ENCODE measurements around the gene ZNF324B.

GRCh38 chr19:58429745-58430144, 21.7 kb upstream of the ZNF324B start:
- TF ChIP-seq, protein P1, sequence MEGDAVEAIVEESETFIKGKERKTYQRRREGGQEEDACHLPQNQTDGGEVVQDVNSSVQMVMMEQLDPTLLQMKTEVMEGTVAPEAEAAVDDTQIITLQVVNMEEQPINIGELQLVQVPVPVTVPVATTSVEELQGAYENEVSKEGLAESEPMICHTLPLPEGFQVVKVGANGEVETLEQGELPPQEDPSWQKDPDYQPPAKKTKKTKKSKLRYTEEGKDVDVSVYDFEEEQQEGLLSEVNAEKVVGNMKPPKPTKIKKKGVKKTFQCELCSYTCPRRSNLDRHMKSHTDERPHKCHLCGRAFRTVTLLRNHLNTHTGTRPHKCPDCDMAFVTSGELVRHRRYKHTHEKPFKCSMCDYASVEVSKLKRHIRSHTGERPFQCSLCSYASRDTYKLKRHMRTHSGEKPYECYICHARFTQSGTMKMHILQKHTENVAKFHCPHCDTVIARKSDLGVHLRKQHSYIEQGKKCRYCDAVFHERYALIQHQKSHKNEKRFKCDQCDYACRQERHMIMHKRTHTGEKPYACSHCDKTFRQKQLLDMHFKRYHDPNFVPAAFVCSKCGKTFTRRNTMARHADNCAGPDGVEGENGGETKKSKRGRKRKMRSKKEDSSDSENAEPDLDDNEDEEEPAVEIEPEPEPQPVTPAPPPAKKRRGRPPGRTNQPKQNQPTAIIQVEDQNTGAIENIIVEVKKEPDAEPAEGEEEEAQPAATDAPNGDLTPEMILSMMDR (conservative IDR thresholded peaks at IDR 0.05): no peak
- TF ChIP-seq ZFX (IDR thresholded peaks at IDR 0.05): no peak

All from C4-2B (cell line).